ENCODE measurements around the gene IFT88.

The IFT88 gene

DNA sequence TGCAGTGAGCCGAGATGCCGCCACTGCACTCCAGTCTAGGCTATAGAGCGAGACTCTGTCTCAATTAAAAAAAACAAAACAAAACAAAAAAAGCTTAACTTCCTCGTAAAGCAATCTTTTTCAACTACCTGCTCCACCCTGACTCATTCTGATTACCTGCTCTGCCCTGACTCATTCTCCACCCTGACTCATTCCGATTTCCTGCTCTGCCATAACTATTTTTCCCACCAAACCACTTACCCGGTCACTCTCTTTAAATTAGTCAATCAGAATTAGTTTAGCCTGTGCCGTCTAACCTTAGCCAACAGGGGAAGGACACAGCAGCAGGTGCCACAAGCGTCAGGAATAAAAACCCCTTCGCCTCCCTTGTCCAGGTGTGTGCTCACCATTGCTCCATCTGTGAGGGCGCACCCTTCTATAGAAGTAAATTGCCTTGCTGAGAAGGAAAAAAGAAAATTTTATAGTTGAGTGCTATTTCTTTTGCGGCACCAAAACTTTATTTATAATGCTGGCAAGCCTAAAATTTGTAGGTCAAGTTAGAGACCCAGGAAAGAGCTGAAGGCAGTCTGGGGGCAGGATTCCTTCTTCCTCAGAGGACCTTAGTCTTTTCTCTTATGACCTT is 1.7 kb upstream of the IFT88 start:
- peak; percentile 50 for DNase-seq (ENCODE audit: low spot score)

DNA sequence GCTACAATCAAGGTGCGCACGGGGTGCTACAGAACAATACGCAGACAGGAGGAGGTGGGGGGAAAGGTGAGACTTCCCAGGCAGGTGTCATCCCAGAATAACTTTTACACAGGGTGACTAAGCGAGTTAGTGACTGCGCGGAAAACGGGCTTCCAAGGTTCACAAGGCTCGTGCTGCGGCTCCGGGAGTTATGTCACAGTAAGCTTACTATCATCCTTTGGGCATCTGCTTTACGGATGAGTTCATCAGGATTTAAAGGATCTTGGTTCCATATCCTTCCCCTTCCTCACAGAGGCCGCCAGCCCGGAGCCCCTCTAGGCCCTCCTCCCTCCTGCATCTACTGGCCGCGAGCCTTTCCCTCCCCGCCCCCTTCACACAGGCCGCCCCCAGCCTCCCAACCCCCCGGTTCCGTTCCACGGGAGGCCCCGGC is 474 bp upstream of the IFT88 start:
- DNase-seq (ENCODE audit: low spot score), result peak; percentile 93

DNA sequence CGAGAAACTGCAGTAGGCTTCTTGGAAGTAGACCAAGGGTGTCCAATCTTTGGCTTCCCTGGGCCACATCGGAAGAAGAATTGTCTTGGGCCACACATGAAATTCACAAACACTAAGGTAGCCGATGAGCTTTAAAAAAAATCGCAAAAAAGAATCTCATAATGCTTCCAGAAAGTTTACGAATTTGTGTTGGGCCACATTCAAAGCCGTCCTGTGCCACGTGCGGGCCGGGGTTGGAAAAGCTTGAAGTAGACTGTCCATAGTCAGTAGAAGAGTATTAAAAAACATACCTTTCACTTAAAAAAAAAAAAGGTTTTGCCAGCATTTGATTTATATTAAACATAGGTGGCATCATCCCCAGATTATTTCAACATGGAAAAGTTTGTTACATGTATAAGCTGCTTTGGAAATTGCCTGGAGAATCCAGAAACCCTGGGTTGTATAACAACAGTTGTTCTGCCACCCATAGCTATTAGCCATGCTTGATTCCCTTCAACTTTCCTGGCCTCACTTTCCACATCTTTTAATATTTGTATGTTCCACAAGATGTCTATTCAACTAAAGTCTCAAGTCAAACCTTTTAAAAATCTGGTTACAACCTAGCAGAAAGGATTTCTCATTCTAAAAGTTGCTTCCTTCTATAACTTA is 1.0 kb downstream of the IFT88 start:
- DNase-seq (ENCODE audit: low spot score), result no peak

DNA sequence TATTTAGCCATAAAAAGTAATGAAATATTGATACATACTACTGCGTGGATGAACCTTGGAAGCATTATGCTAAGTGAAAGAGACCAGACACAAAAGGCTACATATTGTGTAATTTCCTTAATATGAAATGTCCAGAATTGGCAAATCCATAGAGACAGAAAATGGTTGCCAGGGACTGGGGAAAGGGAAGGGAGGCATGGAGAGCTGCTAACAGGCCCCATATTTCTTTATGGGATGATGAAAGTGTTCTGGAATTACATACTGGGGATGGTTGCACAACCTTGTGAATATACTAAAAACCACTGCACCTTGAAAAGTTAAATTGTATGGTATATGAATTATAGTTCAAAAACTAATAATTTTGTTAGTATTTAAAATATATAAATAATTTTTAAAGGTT is 3.6 kb downstream of the IFT88 start:
- DNase-seq (ENCODE audit: low spot score), result no peak

DNA sequence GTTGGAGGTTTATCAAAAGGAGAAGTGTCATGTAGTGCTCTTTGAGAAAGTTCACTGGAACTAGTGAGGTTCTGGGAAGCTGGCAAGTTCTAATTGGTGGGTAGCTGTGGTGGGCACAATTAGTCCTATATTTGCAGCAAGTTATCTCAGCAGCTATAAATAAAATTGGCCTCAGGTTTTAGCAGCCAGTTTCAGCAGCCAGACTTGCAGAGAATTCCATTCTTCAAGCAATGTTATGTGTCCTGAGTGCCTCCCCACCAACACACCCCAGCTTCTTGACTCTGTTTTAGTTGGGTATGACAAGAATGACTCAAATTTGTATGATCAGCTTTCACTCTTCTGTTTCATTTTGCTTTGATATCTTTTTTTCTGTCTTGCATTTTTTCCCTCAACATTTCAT is 4.7 kb downstream of the IFT88 start:
- DNase-seq (ENCODE audit: low spot score), result no peak

DNA sequence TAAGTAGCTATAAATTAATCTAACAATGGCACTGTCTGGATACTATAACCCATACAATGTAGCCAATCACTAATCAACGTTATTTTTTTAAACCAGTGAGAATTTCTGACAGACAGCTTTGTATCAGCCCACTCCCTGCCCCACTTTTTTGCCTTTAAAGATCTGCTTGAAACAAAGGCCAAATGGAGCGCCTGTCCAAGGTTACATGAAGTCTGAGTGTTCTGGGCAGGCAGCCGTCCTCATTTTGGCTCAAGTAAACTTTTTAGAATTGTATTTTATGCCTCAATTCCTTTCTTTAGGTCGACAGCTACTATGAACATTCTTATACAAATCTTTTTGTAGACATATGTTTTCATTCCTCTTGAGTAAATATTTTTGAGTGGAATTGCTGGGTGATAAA is 6.2 kb downstream of the IFT88 start:
- no peak for DNase-seq (ENCODE audit: low spot score)

DNA sequence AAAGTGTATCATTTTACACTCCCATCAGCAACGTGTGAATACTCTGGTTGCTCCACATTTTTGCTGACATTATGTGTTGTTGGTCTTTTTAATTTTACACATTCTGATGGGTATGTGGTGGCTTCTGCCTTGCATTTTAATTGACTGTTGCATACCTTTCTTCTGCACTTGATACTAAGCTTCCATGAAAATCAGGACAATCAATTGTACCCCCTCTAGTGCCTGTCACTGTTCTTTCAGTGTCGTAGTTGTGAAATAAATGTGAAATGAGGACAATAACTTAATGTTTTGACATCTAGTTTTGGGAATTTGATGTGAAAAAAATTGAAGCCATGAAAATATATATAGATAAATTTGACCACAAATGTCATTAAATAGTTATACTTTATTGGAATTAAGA is 6.7 kb downstream of the IFT88 start:
- no peak for DNase-seq (ENCODE audit: low spot score)

DNA sequence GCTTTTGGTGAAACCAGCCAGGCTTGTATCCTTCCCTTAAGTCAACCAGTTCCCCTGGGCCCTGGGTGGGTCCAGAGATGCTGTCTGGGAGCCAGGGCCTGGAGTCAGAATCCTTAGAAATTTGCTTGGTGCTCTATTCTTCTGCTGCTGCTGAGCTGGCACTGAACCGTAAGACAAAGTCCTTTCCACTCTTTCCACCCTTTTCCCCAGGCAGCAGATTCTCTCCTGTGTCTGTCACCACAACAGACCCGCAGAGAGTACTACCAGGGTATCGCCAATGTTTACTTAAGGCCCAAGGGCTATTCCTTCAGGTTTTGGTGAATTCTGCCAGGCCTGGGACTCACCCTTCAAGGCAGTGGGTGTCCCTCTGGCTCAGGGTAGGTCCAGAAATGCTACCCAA is 12.2 kb downstream of the IFT88 start:
- DNase-seq (ENCODE audit: low spot score), result no peak

DNA sequence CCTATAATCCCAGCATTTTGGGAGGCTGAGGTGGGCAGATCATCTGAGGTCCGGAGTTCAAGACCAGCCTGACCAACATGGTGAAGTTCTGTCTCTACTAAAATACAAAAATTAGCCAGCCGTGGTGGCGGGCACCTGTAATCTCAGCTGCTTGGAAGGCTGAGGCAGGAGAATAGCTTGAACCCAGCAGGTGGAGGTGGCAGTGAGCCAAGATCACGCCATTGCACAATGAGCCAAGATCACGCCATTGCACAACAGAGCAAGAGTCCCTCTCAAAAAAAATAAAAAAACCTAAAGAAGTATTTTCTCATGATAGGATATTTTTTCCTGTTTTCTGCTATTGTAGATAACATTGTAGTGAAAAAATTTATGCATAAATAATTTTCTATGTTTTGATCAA is 13.3 kb downstream of the IFT88 start:
- DNase-seq (ENCODE audit: low spot score), result no peak

DNA sequence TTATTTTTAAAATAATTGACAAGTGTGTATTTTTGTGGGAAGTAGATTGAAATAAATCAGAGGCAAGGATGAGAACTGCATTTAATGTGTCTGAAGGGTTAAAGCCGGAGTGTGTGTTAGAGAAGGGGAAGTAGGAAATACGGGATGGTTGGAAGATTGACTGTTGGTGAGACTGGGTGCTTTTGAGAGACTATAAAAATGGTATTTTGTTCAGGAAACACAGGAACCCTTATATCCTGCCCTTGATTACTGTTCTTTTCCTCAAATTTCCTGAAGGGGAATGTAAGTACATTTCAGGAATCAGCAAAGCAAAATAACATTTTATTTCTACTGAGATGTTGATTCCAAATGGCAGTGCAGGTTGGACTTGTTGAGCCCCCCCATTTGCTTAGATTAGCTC is 15.1 kb downstream of the IFT88 start:
- no peak for DNase-seq (ENCODE audit: low spot score)

DNA sequence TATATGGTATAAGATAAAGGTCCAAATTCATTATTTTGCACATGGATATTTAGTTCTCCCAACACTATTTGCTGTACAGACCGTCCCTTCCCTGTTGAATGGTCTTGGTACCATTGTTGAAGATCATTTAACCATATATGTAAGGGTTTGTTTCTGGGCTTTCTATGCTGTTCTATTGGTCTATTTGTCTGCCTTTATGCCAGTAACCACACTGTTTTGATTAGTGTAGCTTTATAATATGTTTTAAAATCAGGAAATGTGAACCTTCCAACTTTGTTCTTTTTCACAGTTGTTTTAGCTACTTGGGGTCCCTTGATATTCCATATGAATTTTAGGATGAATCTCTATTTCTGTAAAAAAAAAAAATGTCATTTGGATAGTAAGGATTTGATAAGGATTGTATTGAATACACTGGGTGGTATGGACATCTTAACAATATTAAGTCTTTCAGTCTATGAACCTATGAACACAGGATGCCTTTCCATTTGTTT is 16.9 kb downstream of the IFT88 start:
- DNase-seq (ENCODE audit: low spot score), result no peak

DNA sequence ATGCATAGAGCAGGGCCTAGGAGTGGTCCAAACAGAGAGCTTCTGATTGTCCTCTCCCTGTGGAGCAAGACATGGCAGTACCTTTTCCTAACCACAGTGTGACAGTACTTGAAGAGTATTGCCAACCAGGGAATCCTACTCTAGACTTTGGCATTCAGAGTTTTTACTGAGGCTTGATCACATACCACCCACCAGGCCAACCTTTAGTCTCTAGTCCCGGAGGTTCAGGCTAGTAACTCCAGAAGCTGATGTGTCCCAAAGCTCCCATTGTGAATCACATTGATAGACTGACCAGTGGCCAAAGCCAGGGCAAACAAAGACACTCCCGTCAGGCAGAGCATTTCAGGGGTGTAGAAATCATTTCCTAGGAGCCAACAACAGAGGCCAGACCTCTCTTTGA is 18.4 kb downstream of the IFT88 start:
- no peak for DNase-seq (ENCODE audit: low spot score)

DNA sequence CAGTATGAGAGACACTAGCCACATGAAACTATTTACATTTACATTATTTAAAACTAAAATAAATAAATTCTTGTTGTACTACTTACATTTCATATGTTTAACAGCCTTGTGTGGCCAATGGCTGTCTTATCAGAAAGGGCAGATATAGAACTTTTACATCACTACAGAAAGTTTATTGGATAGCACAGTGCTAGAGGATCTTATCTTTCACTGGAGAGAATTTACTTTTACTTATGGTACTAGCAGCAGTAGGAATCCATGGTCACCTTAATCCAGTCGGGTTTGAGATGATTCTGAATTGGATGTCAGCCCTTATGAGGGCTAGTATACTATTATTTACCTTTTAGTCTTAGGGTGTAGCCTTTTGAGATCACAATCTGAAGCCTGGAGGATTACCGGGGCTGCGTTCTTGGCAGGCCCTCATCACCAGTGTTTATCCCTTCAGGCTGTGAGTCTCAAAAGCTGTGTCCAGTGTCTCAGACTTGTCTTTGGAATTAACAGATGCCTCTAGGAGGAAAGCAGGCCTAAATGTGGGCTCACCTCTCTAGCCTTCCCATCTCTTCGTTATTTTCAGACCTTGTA is 21.7 kb downstream of the IFT88 start:
- no peak for DNase-seq (ENCODE audit: low spot score)

DNA sequence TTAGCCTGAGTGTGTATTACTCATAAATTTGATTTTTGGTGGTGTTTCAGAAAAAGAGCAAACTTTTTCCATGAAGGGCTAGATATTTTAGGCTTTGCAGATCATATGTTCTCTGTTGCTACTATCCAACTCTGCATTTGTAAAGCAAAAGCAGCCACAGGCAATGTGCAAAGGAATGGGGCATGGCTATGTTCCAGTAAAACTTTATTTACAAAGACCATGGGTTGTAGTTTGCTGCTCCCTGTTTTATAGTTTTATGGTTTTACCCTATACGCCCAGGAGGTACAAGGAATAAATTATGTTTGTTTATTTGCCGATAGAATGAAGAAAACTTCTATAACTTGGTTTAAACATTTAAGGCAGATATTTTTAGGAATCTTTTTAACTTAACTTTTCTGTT is 23.6 kb downstream of the IFT88 start:
- DNase-seq (ENCODE audit: low spot score), result no peak

DNA sequence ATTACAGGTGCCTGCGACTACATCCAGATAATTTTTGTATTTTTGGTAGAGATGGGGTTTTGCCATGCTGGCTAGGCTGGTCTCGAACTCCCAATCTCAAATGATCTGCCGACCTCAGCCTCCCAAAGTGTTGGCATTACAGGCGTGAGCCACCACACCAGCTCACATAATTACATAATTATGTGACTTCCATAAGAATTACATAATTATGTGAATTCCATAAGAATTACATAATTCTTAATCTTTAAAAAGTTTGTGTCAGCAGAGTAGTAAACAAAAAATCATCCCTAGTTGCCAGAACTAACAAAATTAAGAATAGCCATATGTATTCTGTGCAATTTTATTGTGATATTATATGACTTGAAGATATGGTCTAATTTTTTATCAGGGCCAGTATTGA is 25.6 kb downstream of the IFT88 start:
- DNase-seq (ENCODE audit: low spot score), result no peak

DNA sequence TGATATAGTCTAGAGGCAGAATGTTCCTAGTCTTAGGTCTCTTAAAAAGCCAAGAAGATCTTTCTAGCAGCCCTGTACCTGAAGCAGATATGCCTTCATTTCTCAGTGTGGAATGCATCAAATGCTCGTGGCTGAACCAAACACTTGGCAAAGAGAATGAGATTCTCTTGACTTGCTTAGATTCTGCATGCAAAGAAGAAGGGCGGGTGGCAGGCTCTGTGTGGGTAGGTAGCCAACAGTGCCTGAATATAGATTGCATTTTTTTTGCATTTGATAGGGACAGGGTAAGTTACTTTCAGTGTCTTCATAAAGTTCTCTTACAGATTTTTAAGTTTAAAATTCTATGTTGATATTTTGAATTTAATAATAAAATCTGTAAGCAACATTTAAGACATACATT is 27.3 kb downstream of the IFT88 start:
- no peak for DNase-seq (ENCODE audit: low spot score)

DNA sequence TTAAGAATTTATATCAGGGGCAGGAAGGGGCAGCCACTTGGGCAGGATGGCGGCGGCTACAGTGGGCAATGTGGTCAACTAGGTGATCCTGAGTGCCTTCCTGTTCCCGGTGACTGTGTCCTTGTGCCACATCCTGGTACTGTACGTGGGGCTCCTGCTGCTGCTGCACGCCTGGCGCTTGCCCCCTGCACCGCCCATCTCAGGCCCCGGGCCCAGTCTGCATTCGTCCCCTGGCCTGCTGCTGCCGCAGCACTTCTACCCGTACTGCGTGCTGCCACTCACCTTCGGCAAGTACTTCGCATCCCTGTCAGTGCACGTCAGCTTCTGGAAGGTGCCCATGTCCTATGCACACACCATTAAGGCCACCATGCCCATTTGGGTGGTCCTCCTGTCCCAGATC is 40.1 kb downstream of the IFT88 start:
- no peak for DNase-seq (ENCODE audit: low spot score)

DNA sequence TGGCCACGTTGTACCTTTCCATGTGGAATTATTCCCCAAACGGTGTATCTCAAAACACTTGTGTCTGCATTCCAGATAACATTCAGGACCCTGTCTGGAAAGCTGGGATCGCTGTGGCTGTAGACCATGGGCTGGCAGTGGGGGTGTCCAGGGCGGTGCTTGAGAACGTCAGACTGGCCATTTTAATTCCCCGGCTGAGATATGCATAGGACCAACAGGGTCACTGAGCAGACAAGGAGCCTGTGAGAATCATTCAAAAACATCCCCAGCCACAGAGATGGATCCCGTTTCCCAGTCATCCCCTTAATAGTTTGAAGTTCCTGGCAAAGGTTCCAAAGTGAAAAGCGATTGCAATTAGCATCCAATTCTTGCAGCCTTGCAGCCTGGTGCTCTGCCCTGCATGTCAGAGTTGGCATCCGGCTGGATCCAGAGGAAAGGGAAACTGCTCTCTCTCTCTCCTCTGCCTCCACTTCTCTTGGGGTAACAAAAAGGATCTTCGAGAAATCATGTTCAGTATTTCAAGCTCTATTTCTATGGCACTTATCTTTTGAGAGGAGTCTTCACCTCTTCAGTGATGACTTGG is 41.6 kb downstream of the IFT88 start:
- no peak for DNase-seq (ENCODE audit: low spot score)

DNA sequence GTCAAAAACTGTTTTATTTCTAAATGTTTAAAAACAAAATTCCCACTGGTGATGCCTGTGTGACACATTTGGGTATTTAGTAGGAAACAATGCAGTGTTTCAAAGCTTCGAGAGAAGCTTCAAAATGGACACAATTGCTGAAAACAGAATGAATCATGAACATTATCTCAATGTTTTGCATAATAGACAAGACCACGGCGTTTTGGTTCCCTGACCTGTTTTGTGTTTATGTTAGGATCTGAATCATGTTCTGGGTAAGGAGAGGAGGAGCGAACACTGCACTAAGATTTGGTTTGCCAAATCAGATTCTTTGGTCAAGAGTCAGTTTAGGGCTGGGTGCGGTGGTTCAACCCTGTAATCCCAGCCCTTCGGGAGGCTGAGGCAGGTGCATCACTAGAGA is 42.2 kb downstream of the IFT88 start:
- DNase-seq (ENCODE audit: low spot score), result no peak

DNA sequence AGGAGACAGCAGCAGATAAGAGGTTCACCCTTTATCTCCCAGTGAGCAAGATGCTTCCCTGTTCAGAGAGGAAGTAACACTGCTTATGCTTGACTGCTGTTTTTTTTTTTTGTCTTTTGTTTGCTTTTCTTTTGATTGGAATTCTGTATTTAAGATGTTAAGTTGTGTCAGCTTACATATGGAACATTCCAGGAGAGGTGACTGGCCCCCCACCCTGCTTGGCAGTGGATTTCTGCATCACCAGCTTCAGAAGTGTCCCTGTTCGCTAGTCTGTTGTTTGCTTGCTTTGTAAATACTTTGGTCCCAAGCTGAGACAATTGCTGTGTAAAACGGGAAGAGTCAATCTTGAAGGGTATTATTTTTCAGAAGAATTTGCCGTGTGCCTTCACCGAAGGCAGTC is 43.0 kb downstream of the IFT88 start:
- no peak for DNase-seq (ENCODE audit: low spot score)

DNA sequence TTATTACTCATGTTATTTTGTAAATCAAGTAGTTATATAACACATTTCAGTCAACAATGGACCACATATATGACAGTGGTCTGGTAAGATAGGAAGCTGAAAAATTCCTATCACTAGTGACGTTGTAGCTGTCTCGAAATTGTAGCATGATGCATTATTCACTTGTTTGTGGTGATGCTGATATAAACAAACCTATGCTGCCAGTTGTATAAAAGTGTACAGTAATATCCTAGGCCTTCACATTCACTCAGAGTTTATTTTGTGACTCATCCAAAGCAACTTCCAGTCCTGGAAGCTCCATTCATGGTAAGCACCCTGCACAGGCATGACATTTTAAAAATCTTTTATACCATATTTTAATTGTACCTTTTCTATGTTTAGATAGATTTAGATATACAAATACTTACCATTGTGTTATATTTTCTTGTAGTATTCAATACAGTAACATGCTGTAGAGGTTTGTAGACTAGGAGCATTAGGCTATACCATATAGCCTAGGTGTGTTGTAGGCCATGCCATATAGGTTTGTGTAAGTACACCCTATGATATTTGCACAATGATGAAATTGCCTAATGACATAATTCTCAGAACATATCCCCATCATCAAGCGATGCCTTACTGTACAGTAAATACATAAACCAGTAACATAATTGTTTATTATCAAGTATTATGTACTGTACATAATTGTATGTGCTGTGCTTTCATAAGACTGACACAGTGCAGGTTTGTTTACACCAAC is 49.3 kb downstream of the IFT88 start:
- peak; percentile 62 for DNase-seq (ENCODE audit: low spot score)

DNA sequence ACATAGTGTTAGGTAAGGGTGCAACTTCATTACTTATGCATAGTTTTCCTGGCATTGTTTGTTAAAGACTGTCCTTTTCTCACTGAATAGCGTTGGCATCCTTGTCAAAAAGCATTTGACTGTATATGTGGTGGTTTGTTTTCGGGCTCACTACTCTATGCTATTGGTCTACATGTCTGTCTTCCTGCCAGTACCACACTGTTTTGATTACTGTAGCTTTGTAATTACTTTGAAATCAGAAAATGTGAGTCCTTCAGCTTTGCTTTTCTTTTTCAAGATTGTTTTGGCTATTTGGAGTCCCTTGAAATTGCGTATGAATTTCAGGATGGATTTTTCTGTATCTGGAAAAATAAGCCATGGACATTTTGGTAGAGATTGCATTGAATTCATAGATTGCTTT is 56.0 kb downstream of the IFT88 start:
- DNase-seq (ENCODE audit: low spot score), result no peak

DNA sequence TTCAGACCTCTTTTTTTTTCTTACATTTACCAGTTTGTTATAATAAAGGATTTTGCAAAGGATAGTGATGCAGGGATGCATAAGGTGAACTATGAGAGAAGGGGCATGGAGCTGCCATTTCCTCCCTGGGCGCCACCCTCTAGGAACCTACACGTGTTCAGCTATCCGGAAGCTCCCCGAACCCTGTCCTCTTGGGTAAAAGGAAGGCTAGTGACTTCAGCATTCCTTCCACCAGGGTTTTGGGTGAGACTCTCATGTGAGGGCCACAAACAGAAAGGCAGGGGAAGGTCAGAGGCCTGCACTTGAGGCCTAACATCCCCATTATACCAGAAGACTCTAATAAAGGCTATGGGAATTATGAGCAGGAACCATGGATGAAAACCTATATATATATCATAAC is 57.3 kb downstream of the IFT88 start:
- no peak for DNase-seq (ENCODE audit: low spot score)
